Breast epithelium (tissue), 3 donors: Measurements from ENCODE around the gene IFI27.

Experiments
- POLR2A ChIP-seq: fragments of 450-650 bp; IDR thresholded peaks from one replicate; pipeline ENCODE4 v1.6.1; 2016; ENCODE audit warnings: antibody characterized with exemption, mild to moderate bottlenecking, moderate library complexity
- TF ChIP-seq, protein P1 (sequence below), 3 donors: fragments of 450-650 bp; IDR thresholded peaks; one replicate each; pipeline ENCODE4 v1.5.1; 2016 to 2017; ENCODE audit warnings: antibody characterized with exemption in 3 of 3, mild to moderate bottlenecking in 3 of 3, moderate library complexity in 3 of 3

DNA sequence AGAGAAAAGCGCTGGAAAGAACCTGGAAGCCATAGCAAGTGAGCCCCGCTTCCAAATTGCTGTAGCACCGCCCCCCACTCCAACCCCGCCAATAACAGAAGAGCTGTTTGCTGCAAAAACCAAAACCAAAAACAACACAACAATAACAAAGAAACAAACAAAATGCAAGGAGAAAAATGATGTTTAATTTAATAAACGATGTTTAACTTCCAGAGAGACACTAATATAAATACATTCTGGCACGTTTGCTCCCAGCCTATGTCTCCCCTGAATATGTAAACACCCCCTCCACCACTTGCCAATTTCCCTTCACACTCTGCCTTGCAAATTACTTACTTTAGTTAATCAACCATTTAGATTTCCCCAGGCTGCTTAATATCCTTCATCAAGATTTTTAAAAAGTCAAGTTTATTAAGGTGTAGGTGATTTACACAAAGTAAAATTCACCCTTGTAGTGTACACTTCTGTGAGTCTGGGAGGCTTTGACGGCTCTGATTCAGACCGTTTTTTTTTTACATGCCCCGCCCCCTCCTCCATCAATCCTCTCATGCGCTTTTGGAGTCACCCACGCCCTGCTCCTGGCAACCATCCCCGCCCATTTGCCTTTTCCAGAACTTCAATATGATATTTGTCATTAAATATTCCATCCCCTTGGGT is 19.4 kb downstream of the IFI27 start:
- TF ChIP-seq, protein P1, sequence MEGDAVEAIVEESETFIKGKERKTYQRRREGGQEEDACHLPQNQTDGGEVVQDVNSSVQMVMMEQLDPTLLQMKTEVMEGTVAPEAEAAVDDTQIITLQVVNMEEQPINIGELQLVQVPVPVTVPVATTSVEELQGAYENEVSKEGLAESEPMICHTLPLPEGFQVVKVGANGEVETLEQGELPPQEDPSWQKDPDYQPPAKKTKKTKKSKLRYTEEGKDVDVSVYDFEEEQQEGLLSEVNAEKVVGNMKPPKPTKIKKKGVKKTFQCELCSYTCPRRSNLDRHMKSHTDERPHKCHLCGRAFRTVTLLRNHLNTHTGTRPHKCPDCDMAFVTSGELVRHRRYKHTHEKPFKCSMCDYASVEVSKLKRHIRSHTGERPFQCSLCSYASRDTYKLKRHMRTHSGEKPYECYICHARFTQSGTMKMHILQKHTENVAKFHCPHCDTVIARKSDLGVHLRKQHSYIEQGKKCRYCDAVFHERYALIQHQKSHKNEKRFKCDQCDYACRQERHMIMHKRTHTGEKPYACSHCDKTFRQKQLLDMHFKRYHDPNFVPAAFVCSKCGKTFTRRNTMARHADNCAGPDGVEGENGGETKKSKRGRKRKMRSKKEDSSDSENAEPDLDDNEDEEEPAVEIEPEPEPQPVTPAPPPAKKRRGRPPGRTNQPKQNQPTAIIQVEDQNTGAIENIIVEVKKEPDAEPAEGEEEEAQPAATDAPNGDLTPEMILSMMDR (IDR thresholded peaks at IDR 0.05), result no peak
- TF ChIP-seq POLR2A, result no peak
